ENCODE data around the gene LRRC4C. TPM values are rescaled to one million over a fixed set of nuclear protein-coding genes. Genes with fewer than 3 reads are reported as not detected.

LRRC4C gene
- total RNA-seq, 1 donor from 2014 or later = 2.7 TPM

DNA sequence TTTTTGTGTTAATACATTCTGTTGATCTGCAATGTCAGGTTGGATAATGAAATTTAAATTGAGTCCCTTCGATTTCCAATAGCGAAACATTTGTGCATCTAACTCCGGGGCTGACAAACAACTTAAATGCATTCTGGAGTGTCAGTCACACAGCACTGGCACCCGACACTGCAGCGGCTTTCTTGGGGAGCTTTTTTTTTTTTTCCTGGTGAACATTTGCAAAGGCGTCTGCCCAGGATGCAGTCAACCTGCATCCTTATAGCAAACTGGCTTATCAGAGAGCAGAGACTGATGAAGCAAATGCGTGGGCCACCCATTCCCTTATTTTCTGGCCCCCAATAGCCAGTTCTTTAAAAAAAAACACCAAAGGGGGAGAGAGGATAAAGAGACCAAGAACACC lies 1167.7 kb downstream of the LRRC4C start:
- no peaks in the 10 kb centered on the region for H4K20me1 ChIP-seq (ENCODE audit: low read depth)
- H3K4me3 ChIP-seq = peak overlapping the region; percentile 74
- no peaks in the 10 kb centered on the region for H3K9me3 Mint-ChIP-seq
- no peak overlapping the region for H3K27ac Mint-ChIP-seq
- peaks cover 38% of the 10 kb centered on the region for H3K4me1 Mint-ChIP-seq
- H3K4me2 ChIP-seq = peak overlapping the region; percentile 82
- no peak for TF ChIP-seq EZH2phosphoT487 (IDR thresholded peaks at IDR 0.05)
- TF ChIP-seq EZH2 (IDR thresholded peaks at IDR 0.05) = no peak
- TF ChIP-seq, protein P1, sequence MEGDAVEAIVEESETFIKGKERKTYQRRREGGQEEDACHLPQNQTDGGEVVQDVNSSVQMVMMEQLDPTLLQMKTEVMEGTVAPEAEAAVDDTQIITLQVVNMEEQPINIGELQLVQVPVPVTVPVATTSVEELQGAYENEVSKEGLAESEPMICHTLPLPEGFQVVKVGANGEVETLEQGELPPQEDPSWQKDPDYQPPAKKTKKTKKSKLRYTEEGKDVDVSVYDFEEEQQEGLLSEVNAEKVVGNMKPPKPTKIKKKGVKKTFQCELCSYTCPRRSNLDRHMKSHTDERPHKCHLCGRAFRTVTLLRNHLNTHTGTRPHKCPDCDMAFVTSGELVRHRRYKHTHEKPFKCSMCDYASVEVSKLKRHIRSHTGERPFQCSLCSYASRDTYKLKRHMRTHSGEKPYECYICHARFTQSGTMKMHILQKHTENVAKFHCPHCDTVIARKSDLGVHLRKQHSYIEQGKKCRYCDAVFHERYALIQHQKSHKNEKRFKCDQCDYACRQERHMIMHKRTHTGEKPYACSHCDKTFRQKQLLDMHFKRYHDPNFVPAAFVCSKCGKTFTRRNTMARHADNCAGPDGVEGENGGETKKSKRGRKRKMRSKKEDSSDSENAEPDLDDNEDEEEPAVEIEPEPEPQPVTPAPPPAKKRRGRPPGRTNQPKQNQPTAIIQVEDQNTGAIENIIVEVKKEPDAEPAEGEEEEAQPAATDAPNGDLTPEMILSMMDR (IDR thresholded peaks at IDR 0.05) = no peak
- no peaks in the 10 kb centered on the region for H3K36me3 ChIP-seq
- peaks cover 7% of the 10 kb centered on the region for H3K4me1 ChIP-seq
- no peaks in the 10 kb centered on the region for H3K27me3 Mint-ChIP-seq (ENCODE audit: insufficient read depth, low read depth)
- H3K36me3 Mint-ChIP-seq = no peaks in the 10 kb centered on the region
- peaks cover 12% of the 10 kb centered on the region for H3K27me3 ChIP-seq
- H3F3A ChIP-seq (ENCODE audit: low read depth) = peaks cover 7% of the 10 kb centered on the region
- H3K9ac ChIP-seq = no peak overlapping the region
- H3K79me2 ChIP-seq (ENCODE audit: low read depth) = no peaks in the 10 kb centered on the region
- H3K27ac ChIP-seq = no peak overlapping the region
- peak overlapping the region; percentile 87 for H3K4me3 Mint-ChIP-seq
- peak; percentile 31 for DNase-seq (ENCODE audit: low spot score)
- no peaks in the 10 kb centered on the region for H3K9me3 ChIP-seq (ENCODE audit: low read depth)
- H2AFZ ChIP-seq (replicated peaks) = no peak overlapping the region

DNA sequence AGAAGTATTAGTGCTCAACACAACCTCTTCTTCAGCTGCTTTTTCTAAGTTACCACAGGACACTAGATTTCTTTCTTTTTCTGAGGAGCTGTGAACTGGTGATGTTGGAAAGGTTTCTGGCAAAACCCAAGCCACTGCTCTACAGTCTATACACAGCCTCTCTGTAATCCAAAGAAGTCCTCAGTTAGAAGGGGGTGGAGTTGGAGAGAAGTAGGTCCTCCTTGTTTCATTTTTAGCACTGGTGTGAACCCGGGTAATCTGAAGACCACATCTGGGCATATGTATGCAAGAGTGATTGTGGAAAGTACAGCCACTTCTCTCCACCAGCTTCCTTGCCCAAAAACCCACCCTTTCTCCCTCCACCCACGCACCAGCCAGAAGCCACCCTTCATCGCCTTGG lies 1168.1 kb downstream of the LRRC4C start:
- peaks cover 7% of the 10 kb centered on the region for H3K4me1 ChIP-seq
- peaks cover 7% of the 10 kb centered on the region for H3F3A ChIP-seq (ENCODE audit: low read depth)
- H3K4me2 ChIP-seq = peak overlapping the region; percentile 82
- no peak overlapping the region for H3K9ac ChIP-seq
- H3K79me2 ChIP-seq (ENCODE audit: low read depth) = no peaks in the 10 kb centered on the region
- H3K4me1 Mint-ChIP-seq = peaks cover 38% of the 10 kb centered on the region
- H3K9me3 Mint-ChIP-seq = no peaks in the 10 kb centered on the region
- no peak overlapping the region for H3K27ac Mint-ChIP-seq
- no peak overlapping the region for H3K27ac ChIP-seq
- no peak overlapping the region for H2AFZ ChIP-seq (replicated peaks)
- no peaks in the 10 kb centered on the region for H3K36me3 Mint-ChIP-seq
- peak overlapping the region; percentile 87 for H3K4me3 Mint-ChIP-seq
- DNase-seq (ENCODE audit: low spot score) = no peak
- H3K27me3 ChIP-seq = peaks cover 12% of the 10 kb centered on the region
- peak overlapping the region; percentile 74 for H3K4me3 ChIP-seq
- H3K36me3 ChIP-seq = no peaks in the 10 kb centered on the region
- TF ChIP-seq EZH2 (IDR thresholded peaks at IDR 0.05) (no peak), EZH2phosphoT487 (IDR thresholded peaks at IDR 0.05) (no peak)
- TF ChIP-seq, protein P1 (IDR thresholded peaks at IDR 0.05) = no peak
- no peaks in the 10 kb centered on the region for H4K20me1 ChIP-seq (ENCODE audit: low read depth)
- no peaks in the 10 kb centered on the region for H3K9me3 ChIP-seq (ENCODE audit: low read depth)
- no peaks in the 10 kb centered on the region for H3K27me3 Mint-ChIP-seq (ENCODE audit: insufficient read depth, low read depth)

DNA sequence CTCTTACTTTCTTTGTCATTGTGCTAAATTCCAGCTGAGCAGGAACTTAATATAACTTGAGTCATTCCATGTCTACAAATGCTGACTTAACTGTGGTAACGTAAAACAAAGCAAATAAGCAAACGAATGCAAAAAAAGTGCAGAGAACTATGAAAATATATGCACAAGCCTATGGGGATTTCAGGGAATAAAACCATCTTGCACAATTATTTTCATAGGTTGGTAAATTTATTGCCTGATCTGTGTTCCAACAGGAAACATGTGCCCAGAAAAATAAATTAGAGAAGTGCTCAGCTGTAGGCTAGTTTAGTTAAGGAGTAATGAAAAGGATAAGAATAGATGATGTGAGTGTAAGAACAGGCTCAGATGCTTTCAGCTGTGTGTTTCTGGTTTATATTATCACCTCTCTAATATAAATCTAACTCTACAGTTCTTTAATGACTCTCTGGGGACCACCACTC lies 1169.3 kb downstream of the LRRC4C start:
- no peak for TF ChIP-seq EZH2 (IDR thresholded peaks at IDR 0.05)
- TF ChIP-seq, protein P1 (IDR thresholded peaks at IDR 0.05) = no peak
- TF ChIP-seq EZH2phosphoT487 (IDR thresholded peaks at IDR 0.05) = no peak
- peaks cover 7% of the 10 kb centered on the region for H3K4me1 ChIP-seq
- Mint-ChIP-seq H3K27me3 (ENCODE audit: insufficient read depth, low read depth) (no peaks in the 10 kb centered on the region), H3K4me1 (peaks cover 38% of the 10 kb centered on the region), H3K4me3 (peak overlapping the region; percentile 87), H3K9me3 (no peaks in the 10 kb centered on the region), H3K27ac (no peak overlapping the region), H3K36me3 (no peaks in the 10 kb centered on the region)
- H3K36me3 ChIP-seq = no peaks in the 10 kb centered on the region
- no peak overlapping the region for H3K27ac ChIP-seq
- peaks cover 12% of the 10 kb centered on the region for H3K27me3 ChIP-seq
- no peaks in the 10 kb centered on the region for H3K79me2 ChIP-seq (ENCODE audit: low read depth)
- H3K9ac ChIP-seq = no peak overlapping the region
- no peaks in the 10 kb centered on the region for H3K9me3 ChIP-seq (ENCODE audit: low read depth)
- peak overlapping the region; percentile 18 for H3K4me3 ChIP-seq
- H3F3A ChIP-seq (ENCODE audit: low read depth) = peaks cover 7% of the 10 kb centered on the region
- H3K4me2 ChIP-seq = peak overlapping the region; percentile 82
- DNase-seq (ENCODE audit: low spot score) = no peak
- H4K20me1 ChIP-seq (ENCODE audit: low read depth) = no peaks in the 10 kb centered on the region
- H2AFZ ChIP-seq (replicated peaks) = no peak overlapping the region
